B cell (primary cell): ENCODE data around the gene TLR8. TPM values are rescaled to one million over a fixed set of nuclear protein-coding genes. Genes with fewer than 3 reads are reported as not detected.
A peak's percentile ranks its signal among the peaks of the same experiment; 100 is the strongest.

ENCODE experiments used
- ATAC-seq: fragments of 200-7000 bp; cut with Tn5 transposase; one replicate; pipeline ENCODE4 v1.10.0; 2021; ENCODE audit warnings: low read depth, mild to moderate bottlenecking, moderate number of reproducible peaks, moderate library complexity
- CTCF ChIA-PET: fragments of 350-600 bp; sonication (Branson Sonifier 250); formaldehyde crosslinking; loops from one replicate; lab custom pipeline; 2021; ENCODE audit warnings: antibody characterized with exemption, inconsistent platforms; lab: Charles Lee
- POLR2A ChIA-PET: fragments of 350-600 bp; sonication (Branson Sonifier 250); formaldehyde crosslinking; loops from one replicate; lab custom pipeline; 2021; ENCODE audit warnings: antibody characterized with exemption; lab: Charles Lee
- DNase-seq: peaks from one replicate; pipeline ENCODE4 v3.0.0; 2013
- H2AFZ ChIP-seq: 2 replicates; pipeline ENCODE4 v1.6.1; 2012; ENCODE audit warnings: mild to moderate bottlenecking, low read depth, low read length; ENCODE audit not compliant: insufficient read depth, poor library complexity, severe bottlenecking
- H3K27ac ChIP-seq, 2 donors: 1 replicate in 1 of 2; 2 replicates in 1 of 2; pipeline ENCODE4 v1.5.1; 2012 to 2013; ENCODE audit warnings: low read length in 2 of 2, mild to moderate bottlenecking in 2 of 2, moderate library complexity in 1 of 2
- H3K27me3 ChIP-seq, 4 experiments: fragments of 200-600 bp in 1 of 4; sonication (generic) in 1 of 4; replicated peaks in 1 of 4; 1 replicate in 2 of 4; 2 replicates in 2 of 4; pipeline versions ENCODE4 v1.6.1 to v1.7.0; 2013 to 2016; ENCODE audit warnings: low read length in 3 of 4, mild to moderate bottlenecking in 2 of 4, mixed read lengths in 1 of 4, moderate library complexity in 1 of 4; ENCODE audit not compliant: insufficient read depth in 4 of 4, control insufficient read depth in 3 of 4; ENCODE audit errors: control extremely low read depth in 1 of 4
- H3K36me3 ChIP-seq, 2 experiments: replicated peaks in 1 of 2; 1 replicate in 1 of 2; 2 replicates in 1 of 2; pipeline versions ENCODE4 v1.6.1 to v1.7.1; 2013; ENCODE audit warnings: low read length in 1 of 2; ENCODE audit not compliant: insufficient read depth in 2 of 2, control insufficient read depth in 1 of 2; ENCODE audit errors: control extremely low read depth in 1 of 2, extremely low read depth in 1 of 2
- H3K4me1 ChIP-seq, 2 donors: fragments of 200-600 bp in 1 of 2; sonication (generic) in 1 of 2; 1 replicate in 1 of 2; 2 replicates in 1 of 2; pipeline versions ENCODE4 v1.5.1 to v1.6.1; 2013 to 2017; ENCODE audit warnings: low read length in 2 of 2; ENCODE audit not compliant: control insufficient read depth in 2 of 2, insufficient read depth in 2 of 2
- H3K4me2 ChIP-seq: replicated peaks from 2 replicates; pipeline ENCODE3; 2012; ENCODE audit warnings: mild to moderate bottlenecking, low read depth, low read length; ENCODE audit not compliant: poor library complexity, severe bottlenecking
- H3K4me3 ChIP-seq, 5 experiments: fragments of 200-600 bp in 1 of 5; sonication (generic) in 1 of 5; 1 replicate in 3 of 5; 2 replicates in 2 of 5; pipeline versions ENCODE4 v1.5.1 to v1.7.0; 2011 to 2016; ENCODE audit warnings: low read length in 4 of 5, mild to moderate bottlenecking in 4 of 5, low read depth in 2 of 5, control low read depth in 1 of 5, moderate library complexity in 1 of 5; ENCODE audit not compliant: insufficient read depth in 1 of 5; ENCODE audit errors: control extremely low read depth in 1 of 5, extremely low read depth in 1 of 5
- H3K79me2 ChIP-seq: fragments of 200-600 bp; sonication (generic); one replicate; pipeline ENCODE4 v1.6.0; 2016; ENCODE audit warnings: low read length; ENCODE audit not compliant: control insufficient read depth, insufficient read depth
- H3K9ac ChIP-seq: fragments of 200-600 bp; sonication (generic); 2 replicates; pipeline ENCODE4 v1.6.1; 2017; ENCODE audit warnings: mild to moderate bottlenecking, low read length, moderate library complexity
- H3K9me3 ChIP-seq, 3 donors: one replicate each; pipeline versions ENCODE4 v1.6.1 to v1.7.1; 2013; ENCODE audit warnings: low read length in 2 of 3; ENCODE audit not compliant: control insufficient read depth in 2 of 3, insufficient read depth in 1 of 3; ENCODE audit errors: control extremely low read depth in 1 of 3
- H4K20me1 ChIP-seq: 2 replicates; pipeline ENCODE4 v1.6.0; 2012; ENCODE audit warnings: mild to moderate bottlenecking, low read length; ENCODE audit not compliant: insufficient read depth, control insufficient read depth, poor library complexity, severe bottlenecking
- H3K27ac Mint-ChIP-seq: one replicate; pipeline ENCODE4 v1.8.0; 2021; ENCODE audit warnings: mixed read lengths
- H3K27me3 Mint-ChIP-seq: one replicate; pipeline ENCODE4 v1.8.0; 2021; ENCODE audit warnings: mixed read lengths
- H3K4me1 Mint-ChIP-seq: one replicate; pipeline ENCODE4 v1.8.0; 2021; ENCODE audit warnings: mixed read lengths
- H3K4me3 Mint-ChIP-seq: one replicate; pipeline ENCODE4 v1.8.0; 2021; ENCODE audit warnings: mixed read lengths
- H3K9me3 Mint-ChIP-seq: one replicate; pipeline ENCODE4 v1.8.0; 2022; ENCODE audit warnings: mixed read lengths; ENCODE audit not compliant: insufficient read depth
- CTCF ChIP-seq: fragments of 200-600 bp; IDR thresholded peaks from one replicate; pipeline ENCODE4 v1.8.0; 2022; ENCODE audit warnings: antibody characterized with exemption, mild to moderate bottlenecking
- EZH2 ChIP-seq: IDR thresholded peaks from 2 replicates; pipeline ENCODE4 v1.6.1; 2012; ENCODE audit warnings: borderline replicate concordance, low read depth, mild to moderate bottlenecking, moderate library complexity, low read length; ENCODE audit not compliant: insufficient read depth, poor library complexity, severe bottlenecking
- WGBS: methylation state at CpG from one replicate; pipeline ENCODE4 v1.1.5; 2013; ENCODE audit warnings: missing lambda C conversion rate; ENCODE audit not compliant: insufficient coverage; 5-methylcytosine and 5-hydroxymethylcytosine counted together
- intact Hi-C: fragments of 100-400 bp; cut with micrococcal nuclease; formaldehyde crosslinking; loops from one replicate; pipeline ENCODE4 v1.10.0; 2022
- polyA plus RNA-seq: library from polyadenylated mRNA; depleted of rRNA; stranded (reverse); fragments of >200 nt; gene quantifications from 2 replicates; pipeline ENCODE4 v1.2.3, GENCODE V29; 2012
- total RNA-seq, 2 donors: library from RNA; stranded (reverse); fragments of 120-200 nt in 1 of 2; gene quantifications; 1 replicate in 1 of 2; 2 replicates in 1 of 2; pipeline versions ENCODE4 v1.2.3 to v1.2.4, GENCODE V29; 2013 to 2022

Gene TLR8
- total and polyA plus RNA-seq, 2 donors (not counting 1 experiment from before 2014, with no cell fraction given): 0.19 to 0.39 TPM

GRCh38 chrX:12866451-12867377 is 39.7 kb upstream of the TLR8 start, which contains the start of gene TLR7:
TLR7 (plus strand) TSS chrX:12867072; CDS start chrX:12867579, 507 bp downstream.
- ATAC-seq (peak; percentile 60), DNase-seq (peak; percentile 57)
- intact Hi-C loops: loop anchor here (2.0 kb wide), 1 partner anchor 24 kb away; no protein-coding TSS in a partner anchor
- H3K4me3 ChIP-seq: peak within 1 kb of the TSS; percentile 43 to 74 (median 58)
- peak within 1 kb of the TSS; percentile 61 for H3K9ac ChIP-seq
- H3K27ac ChIP-seq: peak within 1 kb of the TSS; percentile 56 to 80
- H3K27me3 Mint-ChIP-seq: no peaks in the 10 kb centered on the region
- H3K36me3 ChIP-seq: peaks cover 0 to 5% of the 10 kb centered on the region in 2 experiments
- peaks cover 48% of the 10 kb centered on the region for H3K4me1 Mint-ChIP-seq
- TF ChIP-seq EZH2 (no peak), CTCF (no peak)
- no peaks in the 10 kb centered on the region for H3K27me3 ChIP-seq
- WGBS: no CpG with 5 or more reads among the region's 7 CpGs
- peak within 1 kb of the TSS; percentile 29 for H2AFZ ChIP-seq
- peak within 1 kb of the TSS; percentile 70 for H3K4me2 ChIP-seq
- peaks cover 0 to 4% (median 0%) of the 10 kb centered on the region in 3 donors for H3K9me3 ChIP-seq
- H3K4me1 ChIP-seq: peaks cover 31 to 51% of the 10 kb centered on the region in 2 donors
- H3K79me2 ChIP-seq: peaks cover 43% of the 10 kb centered on the region
- peak within 1 kb of the TSS; percentile 92 for H3K4me3 Mint-ChIP-seq
- no peaks in the 10 kb centered on the region for H3K9me3 Mint-ChIP-seq
- peak within 1 kb of the TSS; percentile 96 for H3K27ac Mint-ChIP-seq
- POLR2A ChIA-PET: no interaction called here
- CTCF ChIA-PET: interaction anchor here (0.7 to 2.1 kb wide), 4 partner anchors 23 to 79 kb away, joined by 3 to 11 read pairs (median 4); no protein-coding TSS in a partner anchor
- no peaks in the 10 kb centered on the region for H4K20me1 ChIP-seq
